OCI-LY7 (cell line): ENCODE data around the gene EMSY.

Experiments used
- CTCF ChIP-seq: fragments of 200-600 bp; sonication (generic); conservative IDR thresholded peaks from 2 replicates; pipeline ENCODE4 v1.5.1; 2014; ENCODE audit warnings: mild to moderate bottlenecking, antibody characterized with exemption, low read length, moderate library complexity, mixed read lengths
- EZH2phosphoT487 ChIP-seq: fragments of 200-600 bp; sonication (generic); IDR thresholded peaks from 2 replicates; pipeline ENCODE4 v1.6.1; 2018; ENCODE audit warnings: low read depth, borderline replicate concordance, mild to moderate bottlenecking, mixed run types, antibody characterized with exemption, low read length, moderate library complexity, mixed read lengths

GRCh38 chr11:76465701-76466100, 20.9 kb downstream of the EMSY start:
- TF ChIP-seq CTCF, result no peak
- TF ChIP-seq EZH2phosphoT487, result no peak
